ENCODE results near the gene FGFBP2.
A peak's percentile ranks its signal among the peaks of the same experiment; 100 is the strongest.

FGFBP2 gene

DNA sequence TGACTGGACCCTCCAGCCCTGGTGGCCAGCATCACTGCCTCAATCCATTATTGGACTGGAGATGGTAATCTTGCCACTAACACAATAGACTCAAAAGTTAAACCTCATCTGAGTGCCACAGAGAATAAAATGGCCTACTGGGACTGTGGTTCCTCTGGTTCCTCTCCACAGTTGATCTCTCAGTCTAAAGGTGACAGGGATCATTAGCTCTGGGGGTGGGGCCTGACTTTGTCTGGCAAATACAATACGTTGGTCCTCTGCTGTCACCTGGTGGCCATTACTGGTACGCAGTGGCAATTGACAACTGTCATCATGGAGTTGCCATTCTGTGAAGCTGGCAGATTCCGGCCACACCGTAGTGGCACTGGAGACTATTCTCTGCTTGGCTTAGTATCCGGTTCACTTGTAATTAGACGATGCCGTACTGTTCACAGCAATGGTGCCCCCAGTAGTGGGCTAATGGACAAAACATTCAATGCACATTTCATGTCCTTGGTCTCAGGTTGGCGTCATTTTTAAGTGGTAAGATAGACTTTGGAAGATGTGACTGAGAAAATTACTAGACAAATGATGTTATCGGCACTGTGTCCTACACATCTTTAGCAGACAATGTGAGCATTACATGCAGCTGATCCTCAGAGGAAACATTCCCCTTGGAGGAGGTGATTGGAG is 6.7 kb downstream of the FGFBP2 start:
- no peak overlapping the region for H3K4me3 ChIP-seq (ENCODE audit: low read depth, low read length)
- peak; percentile 70 for DNase-seq (ENCODE audit: low read depth)
- TF ChIP-seq, protein P1, sequence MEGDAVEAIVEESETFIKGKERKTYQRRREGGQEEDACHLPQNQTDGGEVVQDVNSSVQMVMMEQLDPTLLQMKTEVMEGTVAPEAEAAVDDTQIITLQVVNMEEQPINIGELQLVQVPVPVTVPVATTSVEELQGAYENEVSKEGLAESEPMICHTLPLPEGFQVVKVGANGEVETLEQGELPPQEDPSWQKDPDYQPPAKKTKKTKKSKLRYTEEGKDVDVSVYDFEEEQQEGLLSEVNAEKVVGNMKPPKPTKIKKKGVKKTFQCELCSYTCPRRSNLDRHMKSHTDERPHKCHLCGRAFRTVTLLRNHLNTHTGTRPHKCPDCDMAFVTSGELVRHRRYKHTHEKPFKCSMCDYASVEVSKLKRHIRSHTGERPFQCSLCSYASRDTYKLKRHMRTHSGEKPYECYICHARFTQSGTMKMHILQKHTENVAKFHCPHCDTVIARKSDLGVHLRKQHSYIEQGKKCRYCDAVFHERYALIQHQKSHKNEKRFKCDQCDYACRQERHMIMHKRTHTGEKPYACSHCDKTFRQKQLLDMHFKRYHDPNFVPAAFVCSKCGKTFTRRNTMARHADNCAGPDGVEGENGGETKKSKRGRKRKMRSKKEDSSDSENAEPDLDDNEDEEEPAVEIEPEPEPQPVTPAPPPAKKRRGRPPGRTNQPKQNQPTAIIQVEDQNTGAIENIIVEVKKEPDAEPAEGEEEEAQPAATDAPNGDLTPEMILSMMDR (conservative IDR thresholded peaks at IDR 0.05; ENCODE audit: low read depth, low read length) = peak; percentile 99

DNA sequence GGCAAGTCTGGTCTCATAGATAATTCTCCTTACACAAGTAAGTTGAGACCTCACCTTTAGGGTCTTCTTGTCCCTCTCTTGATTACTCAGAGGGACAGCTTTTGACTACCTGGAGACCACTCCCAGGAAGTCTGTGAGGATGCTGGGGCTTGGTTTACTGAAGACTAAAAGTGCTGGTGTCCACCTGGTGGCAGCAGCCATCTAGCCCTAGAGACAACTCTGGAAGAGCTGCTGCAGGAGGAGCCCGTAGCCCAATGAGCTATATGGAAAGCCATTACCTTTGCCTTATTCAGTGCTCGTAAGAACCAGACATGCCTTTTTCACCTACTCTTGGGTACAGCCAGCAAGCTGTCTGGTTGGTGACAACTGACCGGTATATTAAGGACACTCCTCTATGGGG is 7.3 kb downstream of the FGFBP2 start:
- peak; percentile 54 for DNase-seq (ENCODE audit: low read depth)
- TF ChIP-seq, protein P1 (conservative IDR thresholded peaks at IDR 0.05; ENCODE audit: low read depth, low read length) = peak; percentile 74
- H3K4me3 ChIP-seq (ENCODE audit: low read depth, low read length) = no peak overlapping the region

DNA sequence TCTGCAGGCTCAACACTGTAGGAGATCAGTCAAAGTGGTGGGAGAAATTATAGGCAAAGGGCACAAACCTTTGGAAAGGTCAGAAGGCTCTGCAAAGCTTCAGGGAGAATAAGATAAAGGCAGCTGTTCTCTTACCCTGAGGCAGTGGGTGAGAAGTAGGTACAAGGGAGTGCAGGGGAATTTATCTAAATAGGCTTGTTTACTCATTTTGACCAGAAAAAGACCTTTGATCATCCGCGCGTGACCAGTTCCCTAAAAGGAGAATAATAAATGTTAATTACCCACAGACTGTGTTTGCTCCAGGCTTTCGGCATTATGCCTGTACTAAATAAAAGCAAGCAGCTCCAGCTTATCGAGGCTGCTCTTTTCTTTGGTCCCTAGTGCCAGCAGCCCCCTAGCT is 9.3 kb downstream of the FGFBP2 start:
- no peak overlapping the region for H3K4me3 ChIP-seq (ENCODE audit: low read depth, low read length)
- TF ChIP-seq, protein P1 (conservative IDR thresholded peaks at IDR 0.05; ENCODE audit: low read depth, low read length) = no peak
- DNase-seq (ENCODE audit: low read depth) = no peak

DNA sequence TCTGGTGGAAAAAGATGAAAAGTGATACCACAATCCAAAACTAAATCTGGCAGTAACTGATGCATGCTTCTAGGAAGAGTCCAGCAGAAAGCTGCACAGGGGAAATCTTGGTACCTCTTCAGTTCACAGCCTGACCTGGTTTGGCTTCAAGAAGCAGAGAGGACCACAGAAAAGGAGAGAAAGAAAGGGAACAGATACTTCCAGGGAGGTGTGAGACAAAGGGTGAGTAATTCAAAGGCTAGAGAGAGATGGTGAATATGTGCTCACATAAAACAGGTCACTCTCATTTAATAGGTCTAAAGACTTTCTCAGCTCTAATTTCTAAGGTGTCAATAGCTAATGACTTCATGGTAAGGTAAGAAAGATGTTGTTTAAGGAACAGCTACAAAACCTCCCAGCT is 11.2 kb downstream of the FGFBP2 start:
- no peak overlapping the region for H3K4me3 ChIP-seq (ENCODE audit: low read depth, low read length)
- TF ChIP-seq, protein P1 (conservative IDR thresholded peaks at IDR 0.05; ENCODE audit: low read depth, low read length) = no peak
- DNase-seq (ENCODE audit: low read depth) = no peak

DNA sequence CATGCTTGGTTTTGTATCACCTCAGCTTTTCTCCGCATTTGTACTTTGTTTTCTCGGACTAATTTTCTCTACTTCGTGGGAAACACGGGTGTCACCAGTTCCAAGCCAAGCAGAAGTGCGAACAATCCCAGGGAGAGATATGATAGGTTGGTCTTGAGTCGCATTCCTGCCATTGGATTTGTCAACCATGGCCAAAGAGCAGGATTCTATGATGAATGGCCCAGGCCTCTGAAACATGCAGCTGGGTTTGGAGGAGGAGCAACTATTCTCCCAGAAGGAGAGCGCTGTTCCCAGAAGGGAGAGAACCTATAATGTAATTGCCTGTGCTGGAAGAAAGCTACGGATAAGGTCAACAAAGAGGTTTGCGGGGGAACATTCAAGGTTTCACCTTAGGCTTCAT is 14.1 kb downstream of the FGFBP2 start:
- TF ChIP-seq, protein P1 (conservative IDR thresholded peaks at IDR 0.05; ENCODE audit: low read depth, low read length) = no peak
- no peak overlapping the region for H3K4me3 ChIP-seq (ENCODE audit: low read depth, low read length)
- DNase-seq (ENCODE audit: low read depth) = no peak

DNA sequence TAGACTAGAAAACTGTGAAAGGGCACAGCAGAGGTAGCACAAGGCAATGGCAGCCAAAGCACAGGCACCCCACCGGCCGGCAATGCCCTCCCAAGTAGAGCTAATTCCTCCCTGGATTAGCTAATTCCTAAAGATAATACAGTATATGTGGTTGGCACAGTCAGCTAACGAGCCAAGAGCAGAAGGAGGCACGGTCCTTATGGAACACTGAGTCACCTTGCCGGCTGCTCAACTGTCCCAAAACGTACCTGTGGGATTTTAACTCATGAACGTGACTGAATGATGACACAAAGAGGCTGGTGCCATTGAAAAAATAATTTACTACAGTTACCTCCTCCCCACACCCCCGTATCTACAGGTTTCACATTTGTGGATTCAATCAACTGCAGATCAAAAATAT is 15.3 kb downstream of the FGFBP2 start:
- DNase-seq (ENCODE audit: low read depth) = no peak
- H3K4me3 ChIP-seq (ENCODE audit: low read depth, low read length) = no peak overlapping the region
- TF ChIP-seq, protein P1 (conservative IDR thresholded peaks at IDR 0.05; ENCODE audit: low read depth, low read length) = no peak

DNA sequence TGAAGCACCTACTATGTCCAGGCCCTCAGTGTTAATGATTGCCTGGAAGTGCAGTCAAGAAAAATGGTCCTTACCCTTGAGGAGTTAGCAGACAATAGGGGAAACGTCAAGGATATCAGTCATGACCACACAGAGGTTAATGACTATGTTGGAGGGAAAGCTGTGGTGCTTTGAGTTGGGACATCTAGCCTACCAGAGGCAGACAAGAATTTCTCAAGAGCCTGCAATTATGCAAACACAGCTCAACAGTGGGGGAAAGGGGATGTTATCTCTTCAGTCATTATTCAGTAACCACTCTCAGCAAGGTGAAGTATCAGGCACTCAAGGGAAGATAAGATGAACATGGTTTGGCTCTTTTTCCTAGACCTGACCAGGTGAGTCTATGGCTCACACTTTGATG is 17.5 kb downstream of the FGFBP2 start:
- no peak overlapping the region for H3K4me3 ChIP-seq (ENCODE audit: low read depth, low read length)
- TF ChIP-seq, protein P1 (conservative IDR thresholded peaks at IDR 0.05; ENCODE audit: low read depth, low read length) = no peak
- no peak for DNase-seq (ENCODE audit: low read depth)
